A549 (cell line): ENCODE results near the gene ISLR2.

Experiments used
- FOSB ChIP-seq: fragments of 250-450 bp; sonication (Bioruptor Pico); IDR thresholded peaks from 2 replicates; pipeline ENCODE4 v1.5.0; 2020; ENCODE audit warnings: mild to moderate bottlenecking, moderate library complexity
- MAFK ChIP-seq: fragments of 450-650 bp; IDR thresholded peaks from 2 replicates; pipeline ENCODE4 v1.6.1; 2014; ENCODE audit not compliant: partially characterized antibody
- NR3C1 ChIP-seq: fragments of >200 bp; sonication (Bioruptor Twin); formaldehyde crosslinking; IDR thresholded peaks from 3 replicates; pipeline ENCODE4 v1.6.1; 2017
- POLR2A ChIP-seq: IDR thresholded peaks from 2 replicates; pipeline ENCODE4 v1.6.1; 2012; ENCODE audit warnings: mild to moderate bottlenecking, low read length
- SMC3 ChIP-seq: fragments of >200 bp; sonication (Bioruptor Twin); formaldehyde crosslinking; IDR thresholded peaks from 3 replicates; pipeline ENCODE4 v1.6.1; 2018; ENCODE audit warnings: inconsistent platforms
- TF ChIP-seq, protein P1 (sequence below): fragments of 200-600 bp; sonication (generic); IDR thresholded peaks from 2 replicates; pipeline ENCODE4 v1.6.1; 2016; ENCODE audit warnings: antibody characterized with exemption, mild to moderate bottlenecking, moderate library complexity
- TF ChIP-seq, protein P2 (sequence below): fragments of >200 bp; sonication (Bioruptor Twin); formaldehyde crosslinking; IDR thresholded peaks from 3 replicates; pipeline ENCODE4 v1.5.1; 2016
- TF ChIP-seq, protein P3 (sequence below): IDR thresholded peaks from 2 replicates; pipeline ENCODE4 v1.6.1; 2012

DNA sequence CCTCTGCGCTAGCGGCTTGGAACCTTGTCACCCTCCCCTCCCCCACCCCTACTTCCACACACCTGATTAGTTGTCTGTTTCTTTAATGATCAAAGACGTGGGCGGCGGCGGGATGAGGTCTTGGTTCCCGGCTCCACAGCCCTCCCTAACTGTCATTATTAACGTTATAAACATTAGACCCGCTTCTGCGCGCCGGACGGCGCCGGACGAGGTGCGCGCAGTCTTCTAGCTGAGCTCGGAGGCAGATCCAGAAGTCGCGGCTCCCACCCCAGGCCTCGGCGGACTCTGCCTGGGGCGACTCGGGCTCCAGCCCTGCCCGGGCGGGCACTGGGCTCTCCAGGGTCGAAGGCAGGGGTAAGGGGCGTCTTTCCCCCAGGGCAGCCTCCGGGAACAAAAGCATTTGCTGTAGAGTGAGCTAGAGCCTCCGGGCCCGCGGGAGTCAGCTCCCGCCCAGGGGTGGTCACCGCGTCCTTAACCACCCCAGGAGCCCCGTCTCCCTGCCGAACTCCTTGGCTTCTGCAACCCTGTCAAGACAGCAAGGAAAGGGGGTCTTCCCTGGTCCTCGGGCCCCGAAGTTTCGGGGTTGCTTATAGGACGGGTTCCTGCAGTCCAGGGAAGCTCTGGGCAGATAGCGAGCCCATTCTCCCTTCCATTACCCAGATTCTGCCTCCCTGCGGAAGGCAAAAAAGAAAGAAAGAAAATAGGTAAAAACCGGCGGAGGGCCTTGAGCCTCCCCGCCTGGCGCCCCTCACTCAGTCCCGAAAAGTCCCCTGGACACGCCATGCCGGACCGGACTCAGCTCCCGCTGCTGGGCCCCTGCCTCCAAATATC, 2.2 kb upstream of the ISLR2 start:
- TF ChIP-seq, protein P1, sequence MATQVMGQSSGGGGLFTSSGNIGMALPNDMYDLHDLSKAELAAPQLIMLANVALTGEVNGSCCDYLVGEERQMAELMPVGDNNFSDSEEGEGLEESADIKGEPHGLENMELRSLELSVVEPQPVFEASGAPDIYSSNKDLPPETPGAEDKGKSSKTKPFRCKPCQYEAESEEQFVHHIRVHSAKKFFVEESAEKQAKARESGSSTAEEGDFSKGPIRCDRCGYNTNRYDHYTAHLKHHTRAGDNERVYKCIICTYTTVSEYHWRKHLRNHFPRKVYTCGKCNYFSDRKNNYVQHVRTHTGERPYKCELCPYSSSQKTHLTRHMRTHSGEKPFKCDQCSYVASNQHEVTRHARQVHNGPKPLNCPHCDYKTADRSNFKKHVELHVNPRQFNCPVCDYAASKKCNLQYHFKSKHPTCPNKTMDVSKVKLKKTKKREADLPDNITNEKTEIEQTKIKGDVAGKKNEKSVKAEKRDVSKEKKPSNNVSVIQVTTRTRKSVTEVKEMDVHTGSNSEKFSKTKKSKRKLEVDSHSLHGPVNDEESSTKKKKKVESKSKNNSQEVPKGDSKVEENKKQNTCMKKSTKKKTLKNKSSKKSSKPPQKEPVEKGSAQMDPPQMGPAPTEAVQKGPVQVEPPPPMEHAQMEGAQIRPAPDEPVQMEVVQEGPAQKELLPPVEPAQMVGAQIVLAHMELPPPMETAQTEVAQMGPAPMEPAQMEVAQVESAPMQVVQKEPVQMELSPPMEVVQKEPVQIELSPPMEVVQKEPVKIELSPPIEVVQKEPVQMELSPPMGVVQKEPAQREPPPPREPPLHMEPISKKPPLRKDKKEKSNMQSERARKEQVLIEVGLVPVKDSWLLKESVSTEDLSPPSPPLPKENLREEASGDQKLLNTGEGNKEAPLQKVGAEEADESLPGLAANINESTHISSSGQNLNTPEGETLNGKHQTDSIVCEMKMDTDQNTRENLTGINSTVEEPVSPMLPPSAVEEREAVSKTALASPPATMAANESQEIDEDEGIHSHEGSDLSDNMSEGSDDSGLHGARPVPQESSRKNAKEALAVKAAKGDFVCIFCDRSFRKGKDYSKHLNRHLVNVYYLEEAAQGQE: no peak
- TF ChIP-seq FOSB (CRISPR knock-in tag) (no peak), SMC3 (no peak), NR3C1 (no peak), POLR2A (no peak), MAFK (no peak)
- TF ChIP-seq, protein P2, sequence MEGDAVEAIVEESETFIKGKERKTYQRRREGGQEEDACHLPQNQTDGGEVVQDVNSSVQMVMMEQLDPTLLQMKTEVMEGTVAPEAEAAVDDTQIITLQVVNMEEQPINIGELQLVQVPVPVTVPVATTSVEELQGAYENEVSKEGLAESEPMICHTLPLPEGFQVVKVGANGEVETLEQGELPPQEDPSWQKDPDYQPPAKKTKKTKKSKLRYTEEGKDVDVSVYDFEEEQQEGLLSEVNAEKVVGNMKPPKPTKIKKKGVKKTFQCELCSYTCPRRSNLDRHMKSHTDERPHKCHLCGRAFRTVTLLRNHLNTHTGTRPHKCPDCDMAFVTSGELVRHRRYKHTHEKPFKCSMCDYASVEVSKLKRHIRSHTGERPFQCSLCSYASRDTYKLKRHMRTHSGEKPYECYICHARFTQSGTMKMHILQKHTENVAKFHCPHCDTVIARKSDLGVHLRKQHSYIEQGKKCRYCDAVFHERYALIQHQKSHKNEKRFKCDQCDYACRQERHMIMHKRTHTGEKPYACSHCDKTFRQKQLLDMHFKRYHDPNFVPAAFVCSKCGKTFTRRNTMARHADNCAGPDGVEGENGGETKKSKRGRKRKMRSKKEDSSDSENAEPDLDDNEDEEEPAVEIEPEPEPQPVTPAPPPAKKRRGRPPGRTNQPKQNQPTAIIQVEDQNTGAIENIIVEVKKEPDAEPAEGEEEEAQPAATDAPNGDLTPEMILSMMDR: no peak
- TF ChIP-seq, protein P3, sequence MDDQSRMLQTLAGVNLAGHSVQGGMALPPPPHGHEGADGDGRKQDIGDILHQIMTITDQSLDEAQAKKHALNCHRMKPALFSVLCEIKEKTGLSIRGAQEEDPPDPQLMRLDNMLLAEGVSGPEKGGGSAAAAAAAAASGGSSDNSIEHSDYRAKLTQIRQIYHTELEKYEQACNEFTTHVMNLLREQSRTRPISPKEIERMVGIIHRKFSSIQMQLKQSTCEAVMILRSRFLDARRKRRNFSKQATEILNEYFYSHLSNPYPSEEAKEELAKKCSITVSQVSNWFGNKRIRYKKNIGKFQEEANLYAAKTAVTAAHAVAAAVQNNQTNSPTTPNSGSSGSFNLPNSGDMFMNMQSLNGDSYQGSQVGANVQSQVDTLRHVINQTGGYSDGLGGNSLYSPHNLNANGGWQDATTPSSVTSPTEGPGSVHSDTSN: no peak
